ENCODE results near the gene TNIP1. TPM values are rescaled to one million over a fixed set of nuclear protein-coding genes. Genes with fewer than 3 reads are reported as not detected.

The TNIP1 gene
- total RNA-seq, 3 donors from 2014 or later (not counting 1 experiment from before 2014, with no cell fraction given), result 140 to 180 (median 153) TPM

DNA sequence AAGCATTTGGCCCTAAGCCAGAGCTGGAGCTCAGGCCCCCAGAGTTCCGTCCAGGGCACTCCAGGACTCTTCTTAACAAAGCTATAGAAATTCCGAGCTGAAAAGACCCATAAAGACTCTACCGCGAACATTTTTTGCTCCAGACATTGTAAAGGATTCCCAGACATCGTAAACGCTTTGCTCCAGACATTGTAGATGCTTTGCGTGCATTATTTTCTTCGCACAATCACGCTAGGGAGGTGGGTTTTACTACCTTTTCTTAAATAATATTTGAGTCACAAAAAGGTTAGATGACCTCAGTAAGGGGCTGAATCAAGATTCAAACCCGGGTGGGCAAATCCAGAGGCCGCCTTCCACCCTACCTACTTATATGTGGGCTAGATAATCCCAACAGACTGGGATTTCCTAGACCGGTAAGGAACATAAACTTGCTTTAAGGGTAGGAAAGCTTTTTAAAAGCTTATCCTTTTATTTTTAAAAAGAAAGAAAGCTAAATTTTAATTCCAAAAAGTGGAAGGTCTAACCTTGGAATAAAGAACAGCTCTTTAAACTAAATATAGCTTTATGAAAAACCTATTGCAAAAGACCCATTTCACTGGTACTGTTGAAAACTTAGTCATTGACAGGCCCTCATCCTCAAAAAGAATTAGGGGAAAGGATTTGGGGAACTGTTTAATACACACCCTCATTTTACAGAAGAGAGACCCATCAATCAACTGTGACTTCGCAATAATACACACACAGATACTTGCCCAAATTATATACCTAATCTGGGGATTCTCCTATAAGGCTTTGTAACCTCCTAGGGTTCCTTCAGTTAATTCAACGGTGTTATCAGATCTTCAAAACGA is 822 bp upstream of the TNIP1 start:
- Mint-ChIP-seq H3K4me3 (peak overlapping the region; percentile 91), H3K36me3 (no peaks in the 10 kb centered on the region), H3K27me3 (ENCODE audit: low read depth in 2 of 2) (no peaks in the 10 kb centered on the region), H3K9me3 (no peaks in the 10 kb centered on the region), H3K27ac (peak overlapping the region; percentile 93 to 95), H3K4me1 (peaks cover 46 to 49% of the 10 kb centered on the region in 2 donors)
- H3K36me3 ChIP-seq (ENCODE audit: control insufficient read depth, insufficient read depth, low read length), result peaks cover 8% of the 10 kb centered on the region
- WGBS (ENCODE audit: insufficient coverage), result 22% methylated on average over 9 of the region's 15 CpGs
- ATAC-seq (no peak), DNase-seq (no peak)
- no peaks in the 10 kb centered on the region for H3K27me3 ChIP-seq (ENCODE audit: control insufficient read depth, insufficient read depth, low read length)
- peaks cover 61% of the 10 kb centered on the region for H3K4me1 ChIP-seq (ENCODE audit: control insufficient read depth, insufficient read depth, low read length)
- TF ChIP-seq, protein P1, sequence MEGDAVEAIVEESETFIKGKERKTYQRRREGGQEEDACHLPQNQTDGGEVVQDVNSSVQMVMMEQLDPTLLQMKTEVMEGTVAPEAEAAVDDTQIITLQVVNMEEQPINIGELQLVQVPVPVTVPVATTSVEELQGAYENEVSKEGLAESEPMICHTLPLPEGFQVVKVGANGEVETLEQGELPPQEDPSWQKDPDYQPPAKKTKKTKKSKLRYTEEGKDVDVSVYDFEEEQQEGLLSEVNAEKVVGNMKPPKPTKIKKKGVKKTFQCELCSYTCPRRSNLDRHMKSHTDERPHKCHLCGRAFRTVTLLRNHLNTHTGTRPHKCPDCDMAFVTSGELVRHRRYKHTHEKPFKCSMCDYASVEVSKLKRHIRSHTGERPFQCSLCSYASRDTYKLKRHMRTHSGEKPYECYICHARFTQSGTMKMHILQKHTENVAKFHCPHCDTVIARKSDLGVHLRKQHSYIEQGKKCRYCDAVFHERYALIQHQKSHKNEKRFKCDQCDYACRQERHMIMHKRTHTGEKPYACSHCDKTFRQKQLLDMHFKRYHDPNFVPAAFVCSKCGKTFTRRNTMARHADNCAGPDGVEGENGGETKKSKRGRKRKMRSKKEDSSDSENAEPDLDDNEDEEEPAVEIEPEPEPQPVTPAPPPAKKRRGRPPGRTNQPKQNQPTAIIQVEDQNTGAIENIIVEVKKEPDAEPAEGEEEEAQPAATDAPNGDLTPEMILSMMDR (IDR thresholded peaks at IDR 0.05), result no peak
- peak overlapping the region; percentile 69 for H3K4me3 ChIP-seq (ENCODE audit: low read length)
- intact Hi-C loops (cut with micrococcal nuclease), result loop anchor here (1.0 kb wide), 2 partner anchors 13 to 17 kb away; no protein-coding TSS in a partner anchor
- peak overlapping the region; percentile 94 for H3K27ac ChIP-seq (ENCODE audit: low read length)
- H3K9me3 ChIP-seq (ENCODE audit: control insufficient read depth, insufficient read depth, low read length), result no peaks in the 10 kb centered on the region

DNA sequence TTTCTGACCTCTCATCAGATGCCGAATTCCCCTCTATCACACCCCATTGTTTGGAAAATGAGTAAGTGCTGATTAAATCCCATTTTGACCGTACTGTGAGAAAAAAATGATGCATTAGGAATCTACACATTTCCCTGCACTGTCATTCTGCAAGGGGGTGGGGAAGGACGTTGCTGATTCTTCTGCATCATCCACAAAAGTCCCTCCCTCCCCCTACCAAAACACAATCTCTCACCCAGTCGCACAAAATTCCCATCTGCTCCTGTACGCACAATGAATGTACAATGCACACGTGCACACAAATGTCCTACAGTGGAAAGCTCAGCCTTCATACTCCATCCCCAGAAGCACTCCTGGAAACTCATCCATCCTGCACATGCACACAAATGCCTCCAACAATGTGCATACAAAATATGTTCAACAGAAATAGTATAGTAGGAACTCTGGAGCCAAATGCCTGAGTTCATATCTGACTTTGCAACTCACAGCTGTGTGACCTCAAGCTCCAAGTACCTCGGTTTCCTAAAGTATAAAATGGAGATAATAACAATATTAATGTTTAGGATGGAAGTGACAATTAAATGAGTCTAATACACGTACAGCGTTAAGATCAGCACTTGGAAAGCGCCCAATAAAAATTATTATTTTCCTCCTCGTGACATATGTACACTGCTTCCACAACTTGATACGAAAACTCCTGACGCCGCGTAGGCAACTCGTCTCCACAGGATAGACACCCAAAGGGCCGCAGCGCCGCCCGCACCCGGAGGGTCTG is 809 bp downstream of the TNIP1 start:
- Histone ChIP-seq H3K4me1 (ENCODE audit: control insufficient read depth, insufficient read depth, low read length) (peaks cover 58% of the 10 kb centered on the region), H3K27ac (ENCODE audit: low read length) (peak overlapping the region; percentile 94), H3K27me3 (ENCODE audit: control insufficient read depth, insufficient read depth, low read length) (no peaks in the 10 kb centered on the region), H3K36me3 (ENCODE audit: control insufficient read depth, insufficient read depth, low read length) (peaks cover 8% of the 10 kb centered on the region), H3K4me3 (ENCODE audit: low read length) (peak overlapping the region; percentile 76), H3K9me3 (ENCODE audit: control insufficient read depth, insufficient read depth, low read length) (no peaks in the 10 kb centered on the region)
- peaks cover 52 to 62% of the 10 kb centered on the region in 2 donors for H3K4me1 Mint-ChIP-seq
- H3K27me3 Mint-ChIP-seq (ENCODE audit: low read depth in 2 of 2), result no peaks in the 10 kb centered on the region
- intact Hi-C loops (cut with micrococcal nuclease), result no loop called here
- H3K36me3 Mint-ChIP-seq, result no peaks in the 10 kb centered on the region
- no peak for ATAC-seq
- TF ChIP-seq, protein P1 (IDR thresholded peaks at IDR 0.05), result no peak
- DNase-seq, result peak in 1 of 2 donors; percentile 49
- WGBS (ENCODE audit: insufficient coverage), result 5% methylated on average over 19 of the region's 21 CpGs
- H3K9me3 Mint-ChIP-seq, result no peaks in the 10 kb centered on the region
- peak overlapping the region; percentile 93 to 95 for H3K27ac Mint-ChIP-seq
- H3K4me3 Mint-ChIP-seq, result peak overlapping the region; percentile 93

GRCh38 chr5:151078490-151079262 is 2.2 kb downstream of the TNIP1 start:
- WGBS (ENCODE audit: insufficient coverage), result 48% methylated on average over 15 of the region's 16 CpGs
- Histone ChIP-seq H3K4me1 (ENCODE audit: control insufficient read depth, insufficient read depth, low read length) (peaks cover 57% of the 10 kb centered on the region), H3K27ac (ENCODE audit: low read length) (peak overlapping the region; percentile 42), H3K4me3 (ENCODE audit: low read length) (no peak overlapping the region), H3K27me3 (ENCODE audit: control insufficient read depth, insufficient read depth, low read length) (no peaks in the 10 kb centered on the region), H3K36me3 (ENCODE audit: control insufficient read depth, insufficient read depth, low read length) (peaks cover 11% of the 10 kb centered on the region), H3K9me3 (ENCODE audit: control insufficient read depth, insufficient read depth, low read length) (no peaks in the 10 kb centered on the region)
- intact Hi-C loops (cut with micrococcal nuclease), result no loop called here
- peaks cover 52 to 62% of the 10 kb centered on the region in 2 donors for H3K4me1 Mint-ChIP-seq
- no peaks in the 10 kb centered on the region for H3K9me3 Mint-ChIP-seq
- H3K27ac Mint-ChIP-seq, result peak overlapping the region; percentile 93 to 95
- ATAC-seq (peak in 1 of 3 donors; percentile 26), DNase-seq (peak in 1 of 2 donors; percentile 73)
- no peaks in the 10 kb centered on the region for H3K36me3 Mint-ChIP-seq
- H3K27me3 Mint-ChIP-seq (ENCODE audit: low read depth in 2 of 2), result no peaks in the 10 kb centered on the region
- TF ChIP-seq, protein P1 (IDR thresholded peaks at IDR 0.05), result no peak
- peak overlapping the region; percentile 93 for H3K4me3 Mint-ChIP-seq

Data from natural killer cell (primary cell).